GM18520 (cell line): ENCODE data around the gene RNU1-4.
"Not testable (repeated sequence)": the region's sequence is repeated elsewhere in the genome, so short reads cannot be mapped to it uniquely, and the experiment has no call there.

ENCODE experiments used
- ATAC-seq: cut with Tn5 transposase; IDR thresholded peaks from one replicate; pipeline ENCODE4 v1.9.1; 2021; ENCODE audit not compliant: unreplicated experiment

The RNU1-4 gene

GRCh38 chr1:16787711-16788110 lies 47.4 kb downstream of the RNU1-4 start:
- not testable (repeated sequence) for ATAC-seq
